Skeletal muscle tissue (tissue), 4 donors: Measurements from ENCODE around the gene MTG2. TPM values are rescaled to one million over a fixed set of nuclear protein-coding genes. Genes with fewer than 3 reads are reported as not detected.

Experiments
- H3K27ac ChIP-seq: one replicate; pipeline ENCODE4 v1.7.0; 2013; ENCODE audit warnings: mild to moderate bottlenecking, low read depth, low read length, inconsistent platforms
- H3K27me3 ChIP-seq, 3 donors: one replicate each; pipeline ENCODE4 v1.7.0; 2013; ENCODE audit warnings: low read length in 3 of 3; ENCODE audit not compliant: control insufficient read depth in 3 of 3, insufficient read depth in 3 of 3
- H3K36me3 ChIP-seq, 3 donors: one replicate each; pipeline ENCODE4 v1.7.0; 2013; ENCODE audit warnings: low read length in 3 of 3; ENCODE audit not compliant: control insufficient read depth in 3 of 3, insufficient read depth in 3 of 3
- H3K4me1 ChIP-seq, 3 donors: one replicate each; pipeline ENCODE4 v1.7.0; 2013; ENCODE audit warnings: low read length in 3 of 3, mild to moderate bottlenecking in 3 of 3; ENCODE audit not compliant: control insufficient read depth in 3 of 3, insufficient read depth in 3 of 3
- H3K4me3 ChIP-seq, 3 donors: one replicate each; pipeline ENCODE4 v1.7.0; 2013; ENCODE audit warnings: low read length in 3 of 3
- H3K9ac ChIP-seq, 3 donors: one replicate each; pipeline ENCODE4 v1.7.0; 2013; ENCODE audit warnings: low read length in 3 of 3, mild to moderate bottlenecking in 3 of 3, moderate library complexity in 2 of 3, low read depth in 1 of 3
- H3K9me3 ChIP-seq, 3 donors: one replicate each; pipeline ENCODE4 v1.7.0; 2013; ENCODE audit warnings: low read length in 3 of 3; ENCODE audit not compliant: control insufficient read depth in 3 of 3
- total RNA-seq: library from RNA; depleted of rRNA; stranded (reverse); fragments of >200 nt; gene quantifications from one replicate; pipeline ENCODE4 v1.2.3, GENCODE V29; 2014
- donor health status: Osteomylitis.

The MTG2 gene
- total RNA-seq, 1 donor from 2014 or later: 10.4 TPM

DNA sequence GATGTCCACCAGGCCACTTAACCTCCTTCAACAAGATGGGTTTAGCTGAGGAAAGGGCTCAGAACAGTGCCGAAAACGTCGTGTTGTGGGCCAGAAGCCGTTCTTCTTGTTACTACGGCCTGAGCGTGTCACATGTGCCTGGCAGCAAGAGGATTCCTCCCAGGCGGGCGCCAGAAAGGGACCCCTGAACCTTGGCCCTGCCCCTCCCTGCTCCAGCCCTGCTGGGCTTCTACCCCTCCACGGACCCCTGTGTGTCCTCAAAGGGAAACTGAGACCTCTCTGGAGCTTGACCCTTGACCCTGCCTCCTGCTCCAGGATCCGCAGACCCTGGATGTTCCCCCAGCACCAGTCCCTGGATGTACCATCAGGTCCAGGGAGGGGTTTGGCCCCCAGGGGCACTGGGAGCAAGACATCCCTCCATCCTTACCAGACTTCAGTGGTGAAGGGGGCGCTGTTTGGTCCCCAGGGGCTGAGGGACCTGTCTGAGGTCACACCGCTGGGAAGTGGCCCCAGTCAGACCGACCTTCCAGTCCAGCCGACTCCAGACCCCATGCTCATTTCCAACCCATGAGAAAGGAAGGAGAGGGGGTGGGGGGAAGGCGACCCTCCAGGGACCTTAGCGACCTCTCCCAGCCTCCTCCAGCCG, 27.1 kb downstream of the MTG2 start:
- Histone ChIP-seq H3K4me3 (no peak overlapping the region), H3K4me1 (peaks cover 16 to 27% (median 18%) of the 10 kb centered on the region in 3 donors), H3K9ac (no peak overlapping the region), H3K27ac (no peak overlapping the region), H3K9me3 (no peaks in the 10 kb centered on the region), H3K27me3 (peaks cover 33 to 51% (median 34%) of the 10 kb centered on the region in 3 donors), H3K36me3 (peaks cover 0 to 7% (median 3%) of the 10 kb centered on the region in 3 donors)

- H3K27me3 ChIP-seq: peaks cover 38 to 56% (median 39%) of the 10 kb centered on the region in 3 donors
- H3K9ac ChIP-seq: no peak overlapping the region
- H3K27ac ChIP-seq: no peak overlapping the region
- H3K9me3 ChIP-seq: no peaks in the 10 kb centered on the region
- H3K36me3 ChIP-seq: peaks cover 0 to 7% (median 3%) of the 10 kb centered on the region in 3 donors
- no peak overlapping the region for H3K4me3 ChIP-seq
- H3K4me1 ChIP-seq: peaks cover 16 to 27% (median 18%) of the 10 kb centered on the region in 3 donors
These were observed 27.6 kb downstream of the MTG2 start for GRCh38 chr20:62210496-62210855.

DNA sequence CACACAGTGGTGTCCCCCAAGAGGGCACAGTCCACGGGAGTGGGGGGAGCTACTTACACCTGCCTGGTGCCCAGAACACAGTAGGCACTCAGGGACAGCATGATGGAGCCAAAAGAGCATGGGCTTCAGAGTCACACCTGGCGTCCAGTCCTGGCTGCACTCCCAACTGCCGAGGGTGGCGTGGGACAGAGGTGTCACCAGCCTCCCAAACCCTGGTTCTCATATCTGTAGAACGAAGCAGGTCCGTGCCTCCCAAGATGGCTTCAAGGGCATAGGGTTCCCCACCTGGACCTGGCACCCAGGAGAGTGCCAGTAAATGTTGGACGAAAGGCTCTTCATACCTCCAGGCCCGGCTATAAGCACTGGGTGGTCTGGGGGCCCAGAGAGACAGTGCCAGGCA, 28.4 kb downstream of the MTG2 start:
- peaks cover 16 to 27% (median 18%) of the 10 kb centered on the region in 3 donors for H3K4me1 ChIP-seq
- peaks cover 44 to 62% (median 46%) of the 10 kb centered on the region in 3 donors for H3K27me3 ChIP-seq
- peaks cover 0 to 7% (median 3%) of the 10 kb centered on the region in 3 donors for H3K36me3 ChIP-seq
- no peak overlapping the region for H3K9ac ChIP-seq
- H3K27ac ChIP-seq: no peak overlapping the region
- H3K9me3 ChIP-seq: no peaks in the 10 kb centered on the region
- no peak overlapping the region for H3K4me3 ChIP-seq

GRCh38 chr20:62211769-62212288, 29.0 kb downstream of the MTG2 start:
- Histone ChIP-seq H3K27me3 (peaks cover 48 to 65% (median 50%) of the 10 kb centered on the region in 3 donors), H3K9me3 (no peaks in the 10 kb centered on the region), H3K9ac (no peak overlapping the region), H3K4me3 (no peak overlapping the region), H3K27ac (no peak overlapping the region), H3K36me3 (peaks cover 0 to 7% (median 3%) of the 10 kb centered on the region in 3 donors), H3K4me1 (peaks cover 16 to 27% (median 18%) of the 10 kb centered on the region in 3 donors)

GRCh38 chr20:62212299-62212698, 29.5 kb downstream of the MTG2 start:
- no peak overlapping the region for H3K27ac ChIP-seq
- no peak overlapping the region for H3K4me3 ChIP-seq
- H3K4me1 ChIP-seq: peaks cover 16 to 25% (median 18%) of the 10 kb centered on the region in 3 donors
- H3K36me3 ChIP-seq: peaks cover 0 to 4% (median 3%) of the 10 kb centered on the region in 3 donors
- no peak overlapping the region for H3K9ac ChIP-seq
- H3K27me3 ChIP-seq: peaks cover 52 to 69% (median 55%) of the 10 kb centered on the region in 3 donors
- H3K9me3 ChIP-seq: no peaks in the 10 kb centered on the region

DNA sequence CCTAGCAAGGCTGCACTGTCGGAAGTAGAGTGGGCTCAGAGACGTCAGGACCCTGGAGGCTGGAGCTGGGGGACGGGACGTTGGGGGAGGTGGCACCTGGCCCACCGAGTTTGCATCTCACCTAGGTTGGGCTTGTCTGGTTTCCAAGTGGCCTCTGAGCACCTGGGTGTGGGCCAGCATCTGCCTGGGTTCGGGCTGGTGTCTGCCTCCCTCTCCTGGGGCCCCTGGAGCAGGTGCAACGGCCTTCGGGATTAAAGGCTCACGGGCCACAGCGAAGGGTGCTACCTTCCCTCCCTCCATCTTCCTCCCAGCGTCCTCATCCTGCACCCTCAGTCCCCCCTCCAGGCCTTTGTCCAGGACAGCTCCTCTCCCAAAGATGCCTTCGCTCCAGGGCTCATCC, 31.2 kb downstream of the MTG2 start:
- H3K27me3 ChIP-seq: peaks cover 67 to 78% (median 72%) of the 10 kb centered on the region in 3 donors
- H3K36me3 ChIP-seq: no peaks in the 10 kb centered on the region
- H3K9ac ChIP-seq: no peak overlapping the region
- peaks cover 13 to 25% (median 20%) of the 10 kb centered on the region in 3 donors for H3K4me1 ChIP-seq
- no peaks in the 10 kb centered on the region for H3K9me3 ChIP-seq
- H3K4me3 ChIP-seq: no peak overlapping the region
- H3K27ac ChIP-seq: no peak overlapping the region

DNA sequence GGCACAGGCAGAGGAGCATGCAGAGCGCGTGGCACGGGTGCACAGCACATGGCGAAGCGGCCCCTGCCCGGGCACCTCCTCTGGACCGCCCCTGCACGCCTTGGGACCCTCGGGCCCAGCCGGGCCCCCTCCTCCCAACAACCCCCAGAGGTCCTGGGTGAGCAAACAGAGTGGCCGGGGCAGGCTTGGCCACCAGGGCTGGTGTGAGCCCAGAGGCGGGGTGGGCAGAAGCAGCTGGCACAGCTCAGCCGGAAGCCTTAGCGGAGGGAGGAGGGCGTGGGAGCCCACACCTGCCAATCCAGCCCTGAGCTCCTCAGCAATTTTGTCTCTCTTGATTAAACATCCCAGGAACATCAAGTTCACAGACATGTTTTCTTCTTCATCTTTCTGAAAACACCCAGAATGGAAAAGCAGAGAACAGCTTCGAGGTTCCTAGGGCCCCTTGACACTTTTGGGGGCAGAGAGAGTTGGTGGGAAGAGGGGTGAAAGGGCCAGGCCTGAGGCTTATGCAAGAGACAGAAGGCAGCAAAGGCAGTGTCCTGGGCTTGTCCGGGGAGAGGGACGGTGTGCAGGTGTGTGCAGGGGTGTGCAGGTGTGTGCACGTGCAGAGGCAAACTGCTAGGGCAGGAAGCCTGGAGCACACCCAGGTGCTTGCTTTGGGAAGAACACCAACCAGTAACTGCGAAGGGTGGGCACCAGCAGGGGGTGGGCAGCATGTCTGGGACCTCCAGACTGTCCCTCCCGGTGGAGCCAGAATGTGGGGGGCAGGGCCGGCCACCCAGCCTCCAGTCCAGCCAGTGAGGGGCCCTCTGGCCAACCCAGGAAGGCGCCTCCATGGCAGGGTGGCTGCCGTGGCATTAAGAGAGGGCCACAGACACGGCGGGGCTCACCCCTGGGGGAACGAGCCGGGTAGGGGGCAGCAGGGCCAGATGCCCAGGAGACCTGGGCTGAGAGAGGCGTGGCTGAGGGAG, 32.5 kb downstream of the MTG2 start:
- H3K36me3 ChIP-seq: no peaks in the 10 kb centered on the region
- peaks cover 8 to 21% (median 14%) of the 10 kb centered on the region in 3 donors for H3K4me1 ChIP-seq
- no peak overlapping the region for H3K4me3 ChIP-seq
- H3K27ac ChIP-seq: no peak overlapping the region
- H3K27me3 ChIP-seq: peaks cover 58 to 67% (median 66%) of the 10 kb centered on the region in 3 donors
- H3K9me3 ChIP-seq: no peaks in the 10 kb centered on the region
- no peak overlapping the region for H3K9ac ChIP-seq

GRCh38 chr20:62215991-62216635, 33.3 kb downstream of the MTG2 start:
- H3K36me3 ChIP-seq: no peaks in the 10 kb centered on the region
- H3K9me3 ChIP-seq: no peaks in the 10 kb centered on the region
- no peak overlapping the region for H3K4me3 ChIP-seq
- peaks cover 57 to 68% (median 67%) of the 10 kb centered on the region in 3 donors for H3K27me3 ChIP-seq
- no peak overlapping the region for H3K27ac ChIP-seq
- H3K4me1 ChIP-seq: peaks cover 8 to 29% (median 14%) of the 10 kb centered on the region in 3 donors
- H3K9ac ChIP-seq: no peak overlapping the region

DNA sequence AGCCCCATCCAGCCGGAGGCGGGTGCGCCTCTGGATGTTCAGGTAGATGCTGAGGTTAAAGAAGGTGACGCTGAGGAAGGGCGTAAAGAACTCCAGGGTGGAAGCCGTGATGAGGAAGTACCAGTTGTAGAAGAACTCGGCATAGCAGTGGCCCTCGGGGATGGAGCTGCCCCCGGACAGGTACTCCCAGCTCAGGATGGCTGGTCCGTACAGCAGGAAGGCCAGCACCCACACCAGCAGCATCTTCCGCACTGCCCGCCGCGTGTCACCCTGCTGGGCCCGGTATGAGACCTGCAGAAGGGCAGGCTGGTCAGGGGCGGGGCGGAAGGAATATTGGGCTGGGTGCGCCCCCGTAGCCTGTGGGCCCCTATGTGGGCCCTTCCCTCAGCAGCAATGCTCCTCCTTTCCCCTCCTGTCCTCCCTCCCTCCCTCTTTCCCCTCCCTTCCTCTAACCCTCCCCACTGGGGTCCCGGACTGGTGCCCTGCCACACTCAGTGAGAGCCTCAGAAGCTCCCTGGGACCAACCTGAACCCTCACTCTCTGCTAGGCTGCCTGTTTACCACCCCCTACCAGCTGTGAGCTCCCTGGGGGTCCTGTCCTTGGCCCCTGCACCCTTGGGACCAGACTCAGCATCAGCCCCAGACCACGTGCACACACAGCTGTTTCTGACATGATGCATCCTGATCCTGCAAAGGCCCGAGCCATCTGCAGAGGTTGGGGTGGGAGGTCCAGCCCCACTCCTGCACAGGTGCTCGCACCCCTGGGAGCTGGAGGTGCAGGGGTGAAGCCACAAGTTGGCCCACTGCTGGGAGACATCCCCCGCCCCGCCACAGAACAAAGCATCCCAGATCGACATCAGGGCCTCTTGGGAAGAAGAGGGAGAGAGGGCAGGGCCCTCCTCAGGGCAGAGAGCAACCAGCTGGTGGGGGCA, 34.1 kb downstream of the MTG2 start:
- no peak overlapping the region for H3K27ac ChIP-seq
- H3K27me3 ChIP-seq: peaks cover 60 to 72% (median 67%) of the 10 kb centered on the region in 3 donors
- no peak overlapping the region for H3K9ac ChIP-seq

More for the DNA sequence above, 34.1 kb downstream of the MTG2 start:
- Histone ChIP-seq H3K9me3 (no peaks in the 10 kb centered on the region), H3K4me1 (peaks cover 8 to 29% (median 14%) of the 10 kb centered on the region in 3 donors), H3K4me3 (no peak overlapping the region), H3K36me3 (no peaks in the 10 kb centered on the region)
